ENCODE results near the gene CCL1. TPM values are rescaled to one million over a fixed set of nuclear protein-coding genes. Genes with fewer than 3 reads are reported as not detected.

The CCL1 gene
- total RNA-seq, 1 experiment from 2014 or later = not detected

DNA sequence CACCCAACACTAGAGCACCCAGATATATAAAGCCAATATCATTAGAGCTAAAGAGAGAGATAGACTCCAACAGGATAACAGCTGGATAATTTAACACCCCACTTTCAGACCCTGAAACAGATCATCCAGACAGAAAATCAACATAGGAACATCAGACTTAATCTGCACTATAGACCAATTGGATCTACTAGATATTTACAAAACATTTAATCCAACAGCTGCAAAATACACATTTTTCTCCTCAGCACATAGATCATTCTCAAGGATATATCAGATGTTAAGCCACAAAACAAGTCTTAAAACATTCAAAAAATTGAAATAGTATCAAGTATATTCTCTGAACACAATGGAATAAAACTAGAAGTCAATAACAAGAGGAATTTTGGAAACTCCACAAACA is 10.8 kb downstream of the CCL1 start:
- H3K27me3 Mint-ChIP-seq (ENCODE audit: low read depth) = peaks cover 6% of the 10 kb centered on the region

DNA sequence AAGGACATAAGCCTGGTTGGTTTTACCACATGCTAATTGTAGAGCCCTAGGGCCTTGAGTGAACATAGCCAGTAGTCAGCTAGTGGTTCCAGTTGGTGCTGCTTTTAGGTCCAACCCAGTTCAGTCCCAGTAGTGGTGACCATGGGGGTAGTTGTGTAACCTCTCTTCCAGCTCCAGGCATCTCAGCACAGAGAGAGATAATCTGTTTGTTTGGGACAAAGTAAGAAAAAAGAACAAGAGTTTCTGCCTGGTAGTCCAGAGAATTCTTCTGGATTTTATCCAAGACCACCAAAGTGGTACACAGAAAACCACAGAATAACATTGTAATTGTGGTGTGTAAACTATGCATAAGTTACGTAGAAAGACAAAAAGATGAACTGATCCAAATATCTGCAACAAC is 11.9 kb downstream of the CCL1 start:
- no peak overlapping the region for H3K27ac Mint-ChIP-seq
- no peak for ATAC-seq

More for the DNA sequence above, 10.8 kb downstream of the CCL1 start:
- DNase-seq (ENCODE audit: low spot score) = no peak
- Mint-ChIP-seq H3K4me3 (no peak overlapping the region), H3K27ac (no peak overlapping the region), H3K9me3 (peaks cover 10% of the 10 kb centered on the region), H3K36me3 (no peaks in the 10 kb centered on the region; the same call in 1 of the 2 replicates), H3K4me1 (peaks cover 3% of the 10 kb centered on the region; the same call in 1 of the 2 replicates)
- ChIA-PET POLR2A (no interaction called here), CTCF (interaction anchor here (4.1 kb wide), 1 partner anchor 9 kb away, joined by 37 read pairs; no protein-coding TSS in a partner anchor)
- no peak for ATAC-seq
- TF ChIP-seq PRRX2 (CRISPR knock-in tag; IDR thresholded peaks at IDR 0.05) = no peak
- TF ChIP-seq RORB (CRISPR knock-in tag; IDR thresholded peaks at IDR 0.05) = no peak
- TF ChIP-seq GABPB1 (CRISPR knock-in tag; IDR thresholded peaks at IDR 0.05) = no peak
- TF ChIP-seq, protein P1, sequence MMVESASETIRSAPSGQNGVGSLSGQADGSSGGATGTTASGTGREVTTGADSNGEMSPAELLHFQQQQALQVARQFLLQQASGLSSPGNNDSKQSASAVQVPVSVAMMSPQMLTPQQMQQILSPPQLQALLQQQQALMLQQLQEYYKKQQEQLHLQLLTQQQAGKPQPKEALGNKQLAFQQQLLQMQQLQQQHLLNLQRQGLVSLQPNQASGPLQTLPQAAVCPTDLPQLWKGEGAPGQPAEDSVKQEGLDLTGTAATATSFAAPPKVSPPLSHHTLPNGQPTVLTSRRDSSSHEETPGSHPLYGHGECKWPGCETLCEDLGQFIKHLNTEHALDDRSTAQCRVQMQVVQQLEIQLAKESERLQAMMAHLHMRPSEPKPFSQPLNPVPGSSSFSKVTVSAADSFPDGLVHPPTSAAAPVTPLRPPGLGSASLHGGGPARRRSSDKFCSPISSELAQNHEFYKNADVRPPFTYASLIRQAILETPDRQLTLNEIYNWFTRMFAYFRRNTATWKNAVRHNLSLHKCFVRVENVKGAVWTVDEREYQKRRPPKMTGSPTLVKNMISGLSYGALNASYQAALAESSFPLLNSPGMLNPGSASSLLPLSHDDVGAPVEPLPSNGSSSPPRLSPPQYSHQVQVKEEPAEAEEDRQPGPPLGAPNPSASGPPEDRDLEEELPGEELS (CRISPR knock-in tag; IDR thresholded peaks at IDR 0.05) = no peak

More for the DNA sequence above, 11.9 kb downstream of the CCL1 start:
- TF ChIP-seq, protein P2, sequence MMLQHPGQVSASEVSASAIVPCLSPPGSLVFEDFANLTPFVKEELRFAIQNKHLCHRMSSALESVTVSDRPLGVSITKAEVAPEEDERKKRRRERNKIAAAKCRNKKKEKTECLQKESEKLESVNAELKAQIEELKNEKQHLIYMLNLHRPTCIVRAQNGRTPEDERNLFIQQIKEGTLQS (CRISPR knock-in tag; conservative IDR thresholded peaks at IDR 0.05) = no peak
- TF ChIP-seq, protein P3, sequence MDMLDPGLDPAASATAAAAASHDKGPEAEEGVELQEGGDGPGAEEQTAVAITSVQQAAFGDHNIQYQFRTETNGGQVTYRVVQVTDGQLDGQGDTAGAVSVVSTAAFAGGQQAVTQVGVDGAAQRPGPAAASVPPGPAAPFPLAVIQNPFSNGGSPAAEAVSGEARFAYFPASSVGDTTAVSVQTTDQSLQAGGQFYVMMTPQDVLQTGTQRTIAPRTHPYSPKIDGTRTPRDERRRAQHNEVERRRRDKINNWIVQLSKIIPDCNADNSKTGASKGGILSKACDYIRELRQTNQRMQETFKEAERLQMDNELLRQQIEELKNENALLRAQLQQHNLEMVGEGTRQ (CRISPR knock-in tag; IDR thresholded peaks at IDR 0.05) = no peak
- TF ChIP-seq, protein P4, sequence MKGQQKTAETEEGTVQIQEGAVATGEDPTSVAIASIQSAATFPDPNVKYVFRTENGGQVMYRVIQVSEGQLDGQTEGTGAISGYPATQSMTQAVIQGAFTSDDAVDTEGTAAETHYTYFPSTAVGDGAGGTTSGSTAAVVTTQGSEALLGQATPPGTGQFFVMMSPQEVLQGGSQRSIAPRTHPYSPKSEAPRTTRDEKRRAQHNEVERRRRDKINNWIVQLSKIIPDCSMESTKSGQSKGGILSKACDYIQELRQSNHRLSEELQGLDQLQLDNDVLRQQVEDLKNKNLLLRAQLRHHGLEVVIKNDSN (CRISPR knock-in tag; IDR thresholded peaks at IDR 0.05) = no peak
- TF ChIP-seq, protein P5, sequence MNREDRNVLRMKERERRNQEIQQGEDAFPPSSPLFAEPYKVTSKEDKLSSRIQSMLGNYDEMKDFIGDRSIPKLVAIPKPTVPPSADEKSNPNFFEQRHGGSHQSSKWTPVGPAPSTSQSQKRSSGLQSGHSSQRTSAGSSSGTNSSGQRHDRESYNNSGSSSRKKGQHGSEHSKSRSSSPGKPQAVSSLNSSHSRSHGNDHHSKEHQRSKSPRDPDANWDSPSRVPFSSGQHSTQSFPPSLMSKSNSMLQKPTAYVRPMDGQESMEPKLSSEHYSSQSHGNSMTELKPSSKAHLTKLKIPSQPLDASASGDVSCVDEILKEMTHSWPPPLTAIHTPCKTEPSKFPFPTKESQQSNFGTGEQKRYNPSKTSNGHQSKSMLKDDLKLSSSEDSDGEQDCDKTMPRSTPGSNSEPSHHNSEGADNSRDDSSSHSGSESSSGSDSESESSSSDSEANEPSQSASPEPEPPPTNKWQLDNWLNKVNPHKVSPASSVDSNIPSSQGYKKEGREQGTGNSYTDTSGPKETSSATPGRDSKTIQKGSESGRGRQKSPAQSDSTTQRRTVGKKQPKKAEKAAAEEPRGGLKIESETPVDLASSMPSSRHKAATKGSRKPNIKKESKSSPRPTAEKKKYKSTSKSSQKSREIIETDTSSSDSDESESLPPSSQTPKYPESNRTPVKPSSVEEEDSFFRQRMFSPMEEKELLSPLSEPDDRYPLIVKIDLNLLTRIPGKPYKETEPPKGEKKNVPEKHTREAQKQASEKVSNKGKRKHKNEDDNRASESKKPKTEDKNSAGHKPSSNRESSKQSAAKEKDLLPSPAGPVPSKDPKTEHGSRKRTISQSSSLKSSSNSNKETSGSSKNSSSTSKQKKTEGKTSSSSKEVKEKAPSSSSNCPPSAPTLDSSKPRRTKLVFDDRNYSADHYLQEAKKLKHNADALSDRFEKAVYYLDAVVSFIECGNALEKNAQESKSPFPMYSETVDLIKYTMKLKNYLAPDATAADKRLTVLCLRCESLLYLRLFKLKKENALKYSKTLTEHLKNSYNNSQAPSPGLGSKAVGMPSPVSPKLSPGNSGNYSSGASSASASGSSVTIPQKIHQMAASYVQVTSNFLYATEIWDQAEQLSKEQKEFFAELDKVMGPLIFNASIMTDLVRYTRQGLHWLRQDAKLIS (CRISPR knock-in tag; IDR thresholded peaks at IDR 0.05; ENCODE audit: borderline replicate concordance) = no peak
- no peak for TF ChIP-seq JUN (CRISPR knock-in tag; IDR thresholded peaks at IDR 0.05)
- TF ChIP-seq, protein P6, sequence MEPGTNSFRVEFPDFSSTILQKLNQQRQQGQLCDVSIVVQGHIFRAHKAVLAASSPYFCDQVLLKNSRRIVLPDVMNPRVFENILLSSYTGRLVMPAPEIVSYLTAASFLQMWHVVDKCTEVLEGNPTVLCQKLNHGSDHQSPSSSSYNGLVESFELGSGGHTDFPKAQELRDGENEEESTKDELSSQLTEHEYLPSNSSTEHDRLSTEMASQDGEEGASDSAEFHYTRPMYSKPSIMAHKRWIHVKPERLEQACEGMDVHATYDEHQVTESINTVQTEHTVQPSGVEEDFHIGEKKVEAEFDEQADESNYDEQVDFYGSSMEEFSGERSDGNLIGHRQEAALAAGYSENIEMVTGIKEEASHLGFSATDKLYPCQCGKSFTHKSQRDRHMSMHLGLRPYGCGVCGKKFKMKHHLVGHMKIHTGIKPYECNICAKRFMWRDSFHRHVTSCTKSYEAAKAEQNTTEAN (CRISPR knock-in tag; IDR thresholded peaks at IDR 0.05) = no peak
- TF ChIP-seq, protein P7, sequence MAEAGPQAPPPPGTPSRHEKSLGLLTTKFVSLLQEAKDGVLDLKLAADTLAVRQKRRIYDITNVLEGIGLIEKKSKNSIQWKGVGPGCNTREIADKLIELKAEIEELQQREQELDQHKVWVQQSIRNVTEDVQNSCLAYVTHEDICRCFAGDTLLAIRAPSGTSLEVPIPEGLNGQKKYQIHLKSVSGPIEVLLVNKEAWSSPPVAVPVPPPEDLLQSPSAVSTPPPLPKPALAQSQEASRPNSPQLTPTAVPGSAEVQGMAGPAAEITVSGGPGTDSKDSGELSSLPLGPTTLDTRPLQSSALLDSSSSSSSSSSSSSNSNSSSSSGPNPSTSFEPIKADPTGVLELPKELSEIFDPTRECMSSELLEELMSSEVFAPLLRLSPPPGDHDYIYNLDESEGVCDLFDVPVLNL (CRISPR knock-in tag; IDR thresholded peaks at IDR 0.05; ENCODE audit: borderline replicate concordance, low read depth) = no peak
- TF ChIP-seq, protein P8, sequence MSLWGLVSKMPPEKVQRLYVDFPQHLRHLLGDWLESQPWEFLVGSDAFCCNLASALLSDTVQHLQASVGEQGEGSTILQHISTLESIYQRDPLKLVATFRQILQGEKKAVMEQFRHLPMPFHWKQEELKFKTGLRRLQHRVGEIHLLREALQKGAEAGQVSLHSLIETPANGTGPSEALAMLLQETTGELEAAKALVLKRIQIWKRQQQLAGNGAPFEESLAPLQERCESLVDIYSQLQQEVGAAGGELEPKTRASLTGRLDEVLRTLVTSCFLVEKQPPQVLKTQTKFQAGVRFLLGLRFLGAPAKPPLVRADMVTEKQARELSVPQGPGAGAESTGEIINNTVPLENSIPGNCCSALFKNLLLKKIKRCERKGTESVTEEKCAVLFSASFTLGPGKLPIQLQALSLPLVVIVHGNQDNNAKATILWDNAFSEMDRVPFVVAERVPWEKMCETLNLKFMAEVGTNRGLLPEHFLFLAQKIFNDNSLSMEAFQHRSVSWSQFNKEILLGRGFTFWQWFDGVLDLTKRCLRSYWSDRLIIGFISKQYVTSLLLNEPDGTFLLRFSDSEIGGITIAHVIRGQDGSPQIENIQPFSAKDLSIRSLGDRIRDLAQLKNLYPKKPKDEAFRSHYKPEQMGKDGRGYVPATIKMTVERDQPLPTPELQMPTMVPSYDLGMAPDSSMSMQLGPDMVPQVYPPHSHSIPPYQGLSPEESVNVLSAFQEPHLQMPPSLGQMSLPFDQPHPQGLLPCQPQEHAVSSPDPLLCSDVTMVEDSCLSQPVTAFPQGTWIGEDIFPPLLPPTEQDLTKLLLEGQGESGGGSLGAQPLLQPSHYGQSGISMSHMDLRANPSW (CRISPR knock-in tag; conservative IDR thresholded peaks at IDR 0.05; ENCODE audit: low read depth) = no peak
- H3K4me1 Mint-ChIP-seq = peaks cover 3% of the 10 kb centered on the region; the same call in 1 of the 2 replicates
- ChIA-PET CTCF (interaction anchor here (4.1 kb wide), 1 partner anchor 10 kb away, joined by 37 read pairs; no protein-coding TSS in a partner anchor), POLR2A (no interaction called here)
- H3K9me3 Mint-ChIP-seq = peaks cover 10% of the 10 kb centered on the region
- no peak overlapping the region for H3K4me3 Mint-ChIP-seq
- no peak for DNase-seq (ENCODE audit: low spot score)
- peaks cover 6% of the 10 kb centered on the region for H3K27me3 Mint-ChIP-seq (ENCODE audit: low read depth)
- H3K36me3 Mint-ChIP-seq = no peaks in the 10 kb centered on the region; the same call in 1 of the 2 replicates

Data from WTC11 (cell line).